Neural cell (in vitro differentiated cells): ENCODE measurements around the gene LRMDA. TPM values are rescaled to one million over a fixed set of nuclear protein-coding genes. Genes with fewer than 3 reads are reported as not detected.

Experiments
- H2AFZ ChIP-seq: fragments of 200-600, 300-800 bp; sonication (generic), shearing (Covaris generic); 2 replicates; pipeline ENCODE4 v1.6.0; 2014; ENCODE audit warnings: low read depth, mild to moderate bottlenecking, antibody characterized with exemption, low read length, moderate library complexity
- H3F3A ChIP-seq: fragments of 200-600 bp; shearing (Covaris generic); 2 replicates; pipeline ENCODE4 v1.6.1; 2016; ENCODE audit warnings: mild to moderate bottlenecking, moderate library complexity, mixed read lengths, antibody characterized with exemption, low read length; ENCODE audit not compliant: insufficient read depth, poor library complexity, severe bottlenecking
- H3K27ac ChIP-seq: fragments of 200-600, 300-800 bp; sonication (generic), shearing (Covaris generic); 2 replicates; pipeline ENCODE4 v1.5.1; 2014; ENCODE audit warnings: mild to moderate bottlenecking, low read length, moderate library complexity
- H3K27me3 ChIP-seq: fragments of 300-800, 200-600 bp; sonication (generic), shearing (Covaris generic); 2 replicates; pipeline ENCODE4 v1.6.0; 2014; ENCODE audit warnings: mild to moderate bottlenecking, low read depth, low read length, moderate library complexity; ENCODE audit not compliant: insufficient read depth
- H3K36me3 ChIP-seq: fragments of 300-800, 200-600 bp; sonication (generic), shearing (Covaris generic); 2 replicates; pipeline ENCODE4 v1.5.1; 2014; ENCODE audit warnings: mild to moderate bottlenecking, antibody characterized with exemption, low read length, moderate library complexity; ENCODE audit not compliant: insufficient read depth
- H3K4me2 ChIP-seq: fragments of 300-800, 200-600 bp; sonication (generic), shearing (Covaris generic); 2 replicates; pipeline ENCODE4 v1.6.0; 2014; ENCODE audit warnings: mild to moderate bottlenecking, low read length
- H3K4me3 ChIP-seq: fragments of 300-800, 200-600 bp; sonication (generic), shearing (Covaris generic); 2 replicates; pipeline ENCODE4 v1.5.1; 2014; ENCODE audit warnings: mild to moderate bottlenecking, low read length, moderate library complexity
- H3K79me2 ChIP-seq: fragments of 200-600 bp; shearing (Covaris generic); replicated peaks from 2 replicates; pipeline ENCODE4 v1.6.0; 2014; ENCODE audit warnings: mild to moderate bottlenecking, low read length, moderate library complexity; ENCODE audit not compliant: insufficient read depth
- H3K9ac ChIP-seq: fragments of 300-800, 200-600 bp; sonication (generic), shearing (Covaris generic); 2 replicates; pipeline ENCODE4 v1.6.1; 2016; ENCODE audit warnings: mild to moderate bottlenecking, low read length, mixed read lengths
- H3K9me2 ChIP-seq: fragments of 200-600 bp; shearing (Covaris generic); 2 replicates; pipeline ENCODE4 v1.6.1; 2016; ENCODE audit warnings: mild to moderate bottlenecking, low read length, mixed read lengths; ENCODE audit not compliant: insufficient read depth
- H3K9me3 ChIP-seq: fragments of 200-600, 300-800 bp; sonication (generic), shearing (Covaris generic); 2 replicates; pipeline ENCODE4 v1.6.1; 2016; ENCODE audit warnings: mild to moderate bottlenecking, mixed run types, low read length, moderate library complexity, mixed read lengths
- H4K20me1 ChIP-seq: fragments of 200-600 bp; shearing (Covaris generic); 2 replicates; pipeline ENCODE4 v1.6.1; 2016; ENCODE audit warnings: mild to moderate bottlenecking, mixed run types; ENCODE audit not compliant: insufficient read depth
- EP300 ChIP-seq: fragments of 450-650 bp; conservative IDR thresholded peaks from 2 replicates; pipeline ENCODE4 v1.6.1; 2014; ENCODE audit warnings: antibody characterized with exemption, mild to moderate bottlenecking, moderate library complexity; ENCODE audit not compliant: poor library complexity, severe bottlenecking
- EZH2 ChIP-seq: fragments of 200-600, 300-800 bp; shearing (Covaris generic), sonication (generic); IDR thresholded peaks from 2 replicates; pipeline ENCODE4 v1.6.1; 2014; ENCODE audit warnings: antibody characterized with exemption, low read length, borderline replicate concordance, mild to moderate bottlenecking; ENCODE audit not compliant: insufficient read depth, poor library complexity, severe bottlenecking
- MXI1 ChIP-seq: fragments of 450-650 bp; conservative IDR thresholded peaks from 2 replicates; pipeline ENCODE4 v1.6.1; 2014; ENCODE audit warnings: antibody characterized with exemption, mild to moderate bottlenecking; ENCODE audit not compliant: poor library complexity, severe bottlenecking
- POLR2AphosphoS5 ChIP-seq: IDR thresholded peaks from 2 replicates; pipeline ENCODE4 v1.6.1; 2012
- RAD21 ChIP-seq: fragments of 450-650 bp; conservative IDR thresholded peaks from 2 replicates; pipeline ENCODE4 v1.6.1; 2014; ENCODE audit warnings: antibody characterized with exemption, mild to moderate bottlenecking, moderate library complexity
- SMC3 ChIP-seq: fragments of 450-650 bp; conservative IDR thresholded peaks from 2 replicates; pipeline ENCODE4 v1.6.1; 2014; ENCODE audit warnings: antibody characterized with exemption, mild to moderate bottlenecking, moderate library complexity; ENCODE audit not compliant: poor library complexity
- TAF1 ChIP-seq: IDR thresholded peaks from 2 replicates; pipeline ENCODE4 v1.6.1; 2012; ENCODE audit warnings: low read depth
- polyA plus RNA-seq: library from polyadenylated mRNA; depleted of rRNA; stranded (reverse); fragments of >200 nt; gene quantifications from 2 replicates; pipeline ENCODE4 v1.2.3, GENCODE V29; 2014
- TF ChIP-seq, protein P1 (sequence below): IDR thresholded peaks from 2 replicates; pipeline ENCODE4 v1.6.1; 2012; ENCODE audit warnings: borderline replicate concordance
- TF ChIP-seq, protein P2 (sequence below): fragments of 450-650 bp; IDR thresholded peaks from 2 replicates; pipeline ENCODE4 v1.5.1; 2014; ENCODE audit warnings: antibody characterized with exemption, mild to moderate bottlenecking, moderate library complexity; ENCODE audit not compliant: poor library complexity, severe bottlenecking

The LRMDA gene
- polyA plus RNA-seq, 1 donor from 2014 or later: 5.6 TPM

DNA sequence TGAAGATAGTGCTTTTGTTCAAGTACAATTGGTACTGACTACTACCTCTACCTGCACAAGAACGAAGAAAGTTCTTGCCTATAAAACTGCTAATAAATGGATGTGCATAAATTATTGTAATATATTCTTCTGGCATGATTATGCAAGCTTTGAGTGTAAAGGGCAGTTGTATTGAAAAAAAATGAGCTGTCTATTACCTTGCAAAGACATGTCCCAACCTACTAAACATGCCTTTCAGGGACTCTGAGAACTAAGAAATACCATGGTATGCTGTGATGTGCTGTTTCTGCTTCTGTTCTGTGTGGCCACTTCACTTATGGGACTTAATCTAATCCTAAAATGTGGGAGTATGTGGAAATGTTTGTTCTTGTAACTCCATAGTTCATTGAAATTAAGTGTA, 1083.4 kb downstream of the LRMDA start:
- no peak overlapping the region for H2AFZ ChIP-seq
- no peaks in the 10 kb centered on the region for H3K27me3 ChIP-seq
- no peak overlapping the region for H3K9ac ChIP-seq
- H3F3A ChIP-seq: no peaks in the 10 kb centered on the region
- H3K4me2 ChIP-seq: no peak overlapping the region
- H4K20me1 ChIP-seq: no peaks in the 10 kb centered on the region
- H3K4me3 ChIP-seq: no peak overlapping the region
- H3K9me3 ChIP-seq: no peaks in the 10 kb centered on the region
- H3K79me2 ChIP-seq: no peaks in the 10 kb centered on the region
- no peaks in the 10 kb centered on the region for H3K36me3 ChIP-seq
- H3K27ac ChIP-seq: no peak overlapping the region
- no peak for TF ChIP-seq RAD21
- TF ChIP-seq, protein P1, sequence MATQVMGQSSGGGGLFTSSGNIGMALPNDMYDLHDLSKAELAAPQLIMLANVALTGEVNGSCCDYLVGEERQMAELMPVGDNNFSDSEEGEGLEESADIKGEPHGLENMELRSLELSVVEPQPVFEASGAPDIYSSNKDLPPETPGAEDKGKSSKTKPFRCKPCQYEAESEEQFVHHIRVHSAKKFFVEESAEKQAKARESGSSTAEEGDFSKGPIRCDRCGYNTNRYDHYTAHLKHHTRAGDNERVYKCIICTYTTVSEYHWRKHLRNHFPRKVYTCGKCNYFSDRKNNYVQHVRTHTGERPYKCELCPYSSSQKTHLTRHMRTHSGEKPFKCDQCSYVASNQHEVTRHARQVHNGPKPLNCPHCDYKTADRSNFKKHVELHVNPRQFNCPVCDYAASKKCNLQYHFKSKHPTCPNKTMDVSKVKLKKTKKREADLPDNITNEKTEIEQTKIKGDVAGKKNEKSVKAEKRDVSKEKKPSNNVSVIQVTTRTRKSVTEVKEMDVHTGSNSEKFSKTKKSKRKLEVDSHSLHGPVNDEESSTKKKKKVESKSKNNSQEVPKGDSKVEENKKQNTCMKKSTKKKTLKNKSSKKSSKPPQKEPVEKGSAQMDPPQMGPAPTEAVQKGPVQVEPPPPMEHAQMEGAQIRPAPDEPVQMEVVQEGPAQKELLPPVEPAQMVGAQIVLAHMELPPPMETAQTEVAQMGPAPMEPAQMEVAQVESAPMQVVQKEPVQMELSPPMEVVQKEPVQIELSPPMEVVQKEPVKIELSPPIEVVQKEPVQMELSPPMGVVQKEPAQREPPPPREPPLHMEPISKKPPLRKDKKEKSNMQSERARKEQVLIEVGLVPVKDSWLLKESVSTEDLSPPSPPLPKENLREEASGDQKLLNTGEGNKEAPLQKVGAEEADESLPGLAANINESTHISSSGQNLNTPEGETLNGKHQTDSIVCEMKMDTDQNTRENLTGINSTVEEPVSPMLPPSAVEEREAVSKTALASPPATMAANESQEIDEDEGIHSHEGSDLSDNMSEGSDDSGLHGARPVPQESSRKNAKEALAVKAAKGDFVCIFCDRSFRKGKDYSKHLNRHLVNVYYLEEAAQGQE: no peak
- TF ChIP-seq, protein P2, sequence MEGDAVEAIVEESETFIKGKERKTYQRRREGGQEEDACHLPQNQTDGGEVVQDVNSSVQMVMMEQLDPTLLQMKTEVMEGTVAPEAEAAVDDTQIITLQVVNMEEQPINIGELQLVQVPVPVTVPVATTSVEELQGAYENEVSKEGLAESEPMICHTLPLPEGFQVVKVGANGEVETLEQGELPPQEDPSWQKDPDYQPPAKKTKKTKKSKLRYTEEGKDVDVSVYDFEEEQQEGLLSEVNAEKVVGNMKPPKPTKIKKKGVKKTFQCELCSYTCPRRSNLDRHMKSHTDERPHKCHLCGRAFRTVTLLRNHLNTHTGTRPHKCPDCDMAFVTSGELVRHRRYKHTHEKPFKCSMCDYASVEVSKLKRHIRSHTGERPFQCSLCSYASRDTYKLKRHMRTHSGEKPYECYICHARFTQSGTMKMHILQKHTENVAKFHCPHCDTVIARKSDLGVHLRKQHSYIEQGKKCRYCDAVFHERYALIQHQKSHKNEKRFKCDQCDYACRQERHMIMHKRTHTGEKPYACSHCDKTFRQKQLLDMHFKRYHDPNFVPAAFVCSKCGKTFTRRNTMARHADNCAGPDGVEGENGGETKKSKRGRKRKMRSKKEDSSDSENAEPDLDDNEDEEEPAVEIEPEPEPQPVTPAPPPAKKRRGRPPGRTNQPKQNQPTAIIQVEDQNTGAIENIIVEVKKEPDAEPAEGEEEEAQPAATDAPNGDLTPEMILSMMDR: no peak
- TF ChIP-seq EZH2: no peak
- no peak for TF ChIP-seq POLR2AphosphoS5
- no peak for TF ChIP-seq MXI1
- no peak for TF ChIP-seq SMC3
- TF ChIP-seq TAF1: no peak
- no peak for TF ChIP-seq EP300
- no peaks in the 10 kb centered on the region for H3K9me2 ChIP-seq

DNA sequence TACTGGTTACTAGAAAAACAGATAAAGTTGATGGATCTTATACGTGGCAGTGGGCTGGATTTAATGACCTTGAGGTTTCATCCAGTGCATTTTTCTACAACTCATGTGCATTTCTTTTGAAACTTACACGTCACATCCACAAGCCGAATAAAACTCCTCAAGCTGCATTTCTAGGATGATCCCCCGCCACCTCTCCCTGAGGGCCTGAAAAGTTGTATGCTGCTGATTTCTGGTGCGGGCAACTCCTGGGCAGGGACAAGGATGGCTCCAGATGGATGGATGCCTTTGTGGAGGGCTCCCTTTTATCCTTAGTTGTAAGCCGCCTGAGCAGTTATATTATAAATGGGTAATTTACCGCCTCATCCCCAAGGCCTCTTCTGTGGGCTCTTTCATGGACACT, 1091.1 kb downstream of the LRMDA start:
- Histone ChIP-seq H3K9ac (no peak overlapping the region), H4K20me1 (no peaks in the 10 kb centered on the region), H3F3A (no peaks in the 10 kb centered on the region), H3K4me3 (no peak overlapping the region), H2AFZ (no peak overlapping the region), H3K27me3 (no peaks in the 10 kb centered on the region), H3K9me3 (no peaks in the 10 kb centered on the region), H3K9me2 (no peaks in the 10 kb centered on the region), H3K36me3 (no peaks in the 10 kb centered on the region), H3K27ac (no peak overlapping the region), H3K4me2 (no peak overlapping the region), H3K79me2 (no peaks in the 10 kb centered on the region)
- no peak for TF ChIP-seq EZH2
- TF ChIP-seq POLR2AphosphoS5: no peak

DNA sequence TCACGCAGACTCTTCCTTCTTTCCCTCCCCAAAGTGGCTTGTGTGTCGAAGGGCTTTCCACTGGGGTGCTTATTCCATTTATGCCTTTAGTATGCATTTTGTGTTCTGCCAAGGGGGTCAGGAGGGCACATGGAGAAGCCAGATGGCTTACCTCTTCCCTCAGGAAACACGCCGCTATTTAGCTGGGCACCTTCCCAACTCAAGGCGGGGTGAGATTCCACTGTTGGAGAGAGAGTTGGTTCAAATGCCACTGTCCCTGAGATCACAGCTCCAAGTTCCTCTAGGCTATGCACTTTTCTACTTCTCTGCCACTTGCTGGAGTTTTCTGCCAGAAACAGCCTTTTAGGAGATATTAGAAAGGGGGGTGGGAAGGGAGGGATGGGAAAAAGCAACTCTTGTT, 1091.8 kb downstream of the LRMDA start:
- no peak overlapping the region for H3K9ac ChIP-seq
- H3F3A ChIP-seq: no peaks in the 10 kb centered on the region
- no peak overlapping the region for H3K27ac ChIP-seq
- TF ChIP-seq TAF1: no peak
- TF ChIP-seq, protein P2: no peak
- TF ChIP-seq EZH2: no peak
- TF ChIP-seq MXI1: no peak
- TF ChIP-seq, protein P1: no peak
- no peak for TF ChIP-seq EP300
- no peak for TF ChIP-seq RAD21
- no peak for TF ChIP-seq POLR2AphosphoS5
- TF ChIP-seq SMC3: no peak
- H3K9me2 ChIP-seq: no peaks in the 10 kb centered on the region
- no peaks in the 10 kb centered on the region for H3K79me2 ChIP-seq
- H4K20me1 ChIP-seq: no peaks in the 10 kb centered on the region
- H3K27me3 ChIP-seq: no peaks in the 10 kb centered on the region
- no peak overlapping the region for H3K4me2 ChIP-seq
- H3K9me3 ChIP-seq: no peaks in the 10 kb centered on the region
- no peaks in the 10 kb centered on the region for H3K36me3 ChIP-seq
- no peak overlapping the region for H2AFZ ChIP-seq
- H3K4me3 ChIP-seq: no peak overlapping the region
